ENCODE results near the gene CELSR2.

DNA sequence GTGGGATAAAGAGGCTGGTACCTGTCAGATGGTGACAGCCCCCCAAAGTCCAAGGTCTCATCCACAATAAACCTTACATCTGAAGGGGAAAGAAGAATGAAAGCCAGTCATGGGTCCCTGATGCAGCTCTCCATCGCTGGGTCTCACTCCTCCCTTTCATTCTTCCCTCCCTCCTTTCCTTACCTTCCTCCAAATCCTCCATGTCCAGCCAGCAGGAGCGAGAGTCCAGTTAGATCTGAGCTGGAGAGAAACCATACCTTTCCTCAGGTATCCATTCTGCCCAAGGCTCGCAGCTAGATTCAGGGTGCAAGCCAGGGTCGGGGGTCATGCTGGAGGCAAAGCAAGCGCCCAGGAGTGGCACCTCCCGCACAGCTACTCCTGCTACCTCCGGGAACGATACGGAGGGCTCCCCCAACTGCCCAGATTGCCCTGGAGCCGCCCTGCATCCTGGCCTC lies 33.2 kb downstream of the CELSR2 start:
- TF ChIP-seq CTCF (IDR thresholded peaks at IDR 0.05) (no peak), ZFX (IDR thresholded peaks at IDR 0.05; ENCODE audit: borderline replicate concordance) (no peak)
